ENCODE data around the gene MCUR1. TPM values are rescaled to one million over a fixed set of nuclear protein-coding genes. Genes with fewer than 3 reads are reported as not detected.

MCUR1 gene
- total and polyA plus RNA-seq, 2 experiments from 2014 or later = 16.1 to 27.6 TPM

GRCh38 chr6:13764996-13765395, 49.4 kb downstream of the MCUR1 start:
- WGBS (ENCODE audit: low lambda C conversion rate, missing lambda C conversion rate) = 91% methylated on average over 9 of the region's 9 CpGs
- Histone ChIP-seq H3K9me2 (replicated peaks; ENCODE audit: insufficient read depth) (no peaks in the 10 kb centered on the region), H3K4me3 (no peak overlapping the region), H3K36me3 (replicated peaks; ENCODE audit: insufficient read depth, low read depth) (no peaks in the 10 kb centered on the region), H3K4me1 (ENCODE audit: insufficient read depth) (no peaks in the 10 kb centered on the region), H3K9me3 (ENCODE audit: low read depth) (no peaks in the 10 kb centered on the region), H3K27me3 (no peaks in the 10 kb centered on the region), H3K79me2 (no peaks in the 10 kb centered on the region), H2AFZ (no peak overlapping the region), H3K4me2 (no peak overlapping the region), H4K20me1 (ENCODE audit: insufficient read depth, poor library complexity, severe bottlenecking) (no peaks in the 10 kb centered on the region), H3K27ac (no peak overlapping the region)
- TF ChIP-seq EZH2 (IDR thresholded peaks at IDR 0.05; ENCODE audit: borderline replicate concordance) = no peak
- no peak for TF ChIP-seq EZH2phosphoT487 (IDR thresholded peaks at IDR 0.05; ENCODE audit: low read depth, severe bottlenecking, unreplicated experiment)
- TF ChIP-seq CTCF (IDR thresholded peaks at IDR 0.05; ENCODE audit: poor library complexity) = no peak
- no peak for DNase-seq (ENCODE audit: low spot score)

GRCh38 chr6:13763740-13764381, 50.5 kb downstream of the MCUR1 start:
- H3K27ac ChIP-seq = no peak overlapping the region
- TF ChIP-seq EZH2phosphoT487 (IDR thresholded peaks at IDR 0.05; ENCODE audit: low read depth, severe bottlenecking, unreplicated experiment) (no peak), EZH2 (IDR thresholded peaks at IDR 0.05; ENCODE audit: borderline replicate concordance) (no peak), CTCF (IDR thresholded peaks at IDR 0.05; ENCODE audit: poor library complexity) (no peak)
- no peaks in the 10 kb centered on the region for H3K9me2 ChIP-seq (replicated peaks; ENCODE audit: insufficient read depth)
- no peak overlapping the region for H3K4me2 ChIP-seq
- no peak for DNase-seq (ENCODE audit: low spot score)
- H3K4me3 ChIP-seq = no peak overlapping the region
- H3K9me3 ChIP-seq (ENCODE audit: low read depth) = no peaks in the 10 kb centered on the region
- no peaks in the 10 kb centered on the region for H3K27me3 ChIP-seq
- no peak overlapping the region for H2AFZ ChIP-seq
- WGBS (ENCODE audit: low lambda C conversion rate, missing lambda C conversion rate) = 78% methylated on average over 5 of the region's 5 CpGs
- no peaks in the 10 kb centered on the region for H4K20me1 ChIP-seq (ENCODE audit: insufficient read depth, poor library complexity, severe bottlenecking)
- no peaks in the 10 kb centered on the region for H3K36me3 ChIP-seq (replicated peaks; ENCODE audit: insufficient read depth, low read depth)
- H3K4me1 ChIP-seq (ENCODE audit: insufficient read depth) = no peaks in the 10 kb centered on the region
- no peaks in the 10 kb centered on the region for H3K79me2 ChIP-seq

- no peak overlapping the region for H3K4me3 ChIP-seq
- no peaks in the 10 kb centered on the region for H3K9me2 ChIP-seq (replicated peaks; ENCODE audit: insufficient read depth)
- H3K27me3 ChIP-seq = no peaks in the 10 kb centered on the region
- peak; percentile 57 for DNase-seq (ENCODE audit: low spot score)
- H3K79me2 ChIP-seq = no peaks in the 10 kb centered on the region
- H3K9me3 ChIP-seq (ENCODE audit: low read depth) = no peaks in the 10 kb centered on the region
- H3K36me3 ChIP-seq (replicated peaks; ENCODE audit: insufficient read depth, low read depth) = no peaks in the 10 kb centered on the region
- TF ChIP-seq CTCF (IDR thresholded peaks at IDR 0.05; ENCODE audit: poor library complexity) (no peak), EZH2 (IDR thresholded peaks at IDR 0.05; ENCODE audit: borderline replicate concordance) (no peak), EZH2phosphoT487 (IDR thresholded peaks at IDR 0.05; ENCODE audit: low read depth, severe bottlenecking, unreplicated experiment) (no peak)
- H3K27ac ChIP-seq = peak overlapping the region; percentile 40
- no peaks in the 10 kb centered on the region for H4K20me1 ChIP-seq (ENCODE audit: insufficient read depth, poor library complexity, severe bottlenecking)
- H3K4me1 ChIP-seq (ENCODE audit: insufficient read depth) = no peaks in the 10 kb centered on the region
- no peak overlapping the region for H3K4me2 ChIP-seq
- no peak overlapping the region for H2AFZ ChIP-seq
- WGBS (ENCODE audit: low lambda C conversion rate, missing lambda C conversion rate) = 80% methylated on average over 6 of the region's 6 CpGs
Measured at GRCh38 chr6:13762611-13763441, 51.5 kb downstream of the MCUR1 start.

Measured in hepatocyte (in vitro differentiated cells).